ENCODE results near the gene PTPN23.

GRCh38 chr3:47376393-47376792 is 4.4 kb upstream of the PTPN23 start:
- TF ChIP-seq, protein P1, sequence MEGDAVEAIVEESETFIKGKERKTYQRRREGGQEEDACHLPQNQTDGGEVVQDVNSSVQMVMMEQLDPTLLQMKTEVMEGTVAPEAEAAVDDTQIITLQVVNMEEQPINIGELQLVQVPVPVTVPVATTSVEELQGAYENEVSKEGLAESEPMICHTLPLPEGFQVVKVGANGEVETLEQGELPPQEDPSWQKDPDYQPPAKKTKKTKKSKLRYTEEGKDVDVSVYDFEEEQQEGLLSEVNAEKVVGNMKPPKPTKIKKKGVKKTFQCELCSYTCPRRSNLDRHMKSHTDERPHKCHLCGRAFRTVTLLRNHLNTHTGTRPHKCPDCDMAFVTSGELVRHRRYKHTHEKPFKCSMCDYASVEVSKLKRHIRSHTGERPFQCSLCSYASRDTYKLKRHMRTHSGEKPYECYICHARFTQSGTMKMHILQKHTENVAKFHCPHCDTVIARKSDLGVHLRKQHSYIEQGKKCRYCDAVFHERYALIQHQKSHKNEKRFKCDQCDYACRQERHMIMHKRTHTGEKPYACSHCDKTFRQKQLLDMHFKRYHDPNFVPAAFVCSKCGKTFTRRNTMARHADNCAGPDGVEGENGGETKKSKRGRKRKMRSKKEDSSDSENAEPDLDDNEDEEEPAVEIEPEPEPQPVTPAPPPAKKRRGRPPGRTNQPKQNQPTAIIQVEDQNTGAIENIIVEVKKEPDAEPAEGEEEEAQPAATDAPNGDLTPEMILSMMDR (IDR thresholded peaks at IDR 0.05): no peak
- TF ChIP-seq CREB1 (CRISPR knock-in tag; IDR thresholded peaks at IDR 0.05) (no peak), FOXJ3 (CRISPR knock-in tag; IDR thresholded peaks at IDR 0.05; ENCODE audit: borderline replicate concordance) (no peak)

Data from WTC11 (cell line).